Measurements from ENCODE around the gene FSTL4. TPM values are rescaled to one million over a fixed set of nuclear protein-coding genes. Genes with fewer than 3 reads are reported as not detected.

FSTL4 gene
- total RNA-seq, 1 experiment from 2014 or later, result 0.12 TPM

DNA sequence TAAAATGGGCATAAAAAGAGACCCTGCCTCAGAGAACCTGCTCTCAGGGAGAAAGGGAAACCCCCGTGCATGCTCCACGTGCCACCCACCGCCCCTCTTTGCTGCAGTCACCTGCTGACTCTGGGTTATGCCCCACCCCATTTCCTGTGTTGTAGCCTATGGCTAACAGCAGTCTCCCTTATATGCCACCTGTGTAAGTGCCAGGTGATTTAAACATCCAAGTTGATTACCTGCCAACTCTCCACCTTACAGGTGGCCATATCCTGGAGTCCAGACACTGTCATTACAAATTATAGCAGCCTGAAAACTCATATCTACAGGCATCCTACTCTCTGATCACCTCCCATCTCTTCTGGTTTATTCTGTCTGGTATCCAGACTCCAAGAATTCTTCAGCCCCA, 318.0 kb downstream of the FSTL4 start:
- ChIA-PET POLR2A (no interaction called here), CTCF (interaction anchor here (10.3 kb wide), 1 partner anchor 182 kb away, joined by 141 read pairs; no protein-coding TSS in a partner anchor)
- H3K27me3 Mint-ChIP-seq (ENCODE audit: insufficient read depth, unreplicated experiment), result no peaks in the 10 kb centered on the region
- no peaks in the 10 kb centered on the region for H3K36me3 Mint-ChIP-seq (ENCODE audit: insufficient read depth, unreplicated experiment)
- TF ChIP-seq, protein P1, sequence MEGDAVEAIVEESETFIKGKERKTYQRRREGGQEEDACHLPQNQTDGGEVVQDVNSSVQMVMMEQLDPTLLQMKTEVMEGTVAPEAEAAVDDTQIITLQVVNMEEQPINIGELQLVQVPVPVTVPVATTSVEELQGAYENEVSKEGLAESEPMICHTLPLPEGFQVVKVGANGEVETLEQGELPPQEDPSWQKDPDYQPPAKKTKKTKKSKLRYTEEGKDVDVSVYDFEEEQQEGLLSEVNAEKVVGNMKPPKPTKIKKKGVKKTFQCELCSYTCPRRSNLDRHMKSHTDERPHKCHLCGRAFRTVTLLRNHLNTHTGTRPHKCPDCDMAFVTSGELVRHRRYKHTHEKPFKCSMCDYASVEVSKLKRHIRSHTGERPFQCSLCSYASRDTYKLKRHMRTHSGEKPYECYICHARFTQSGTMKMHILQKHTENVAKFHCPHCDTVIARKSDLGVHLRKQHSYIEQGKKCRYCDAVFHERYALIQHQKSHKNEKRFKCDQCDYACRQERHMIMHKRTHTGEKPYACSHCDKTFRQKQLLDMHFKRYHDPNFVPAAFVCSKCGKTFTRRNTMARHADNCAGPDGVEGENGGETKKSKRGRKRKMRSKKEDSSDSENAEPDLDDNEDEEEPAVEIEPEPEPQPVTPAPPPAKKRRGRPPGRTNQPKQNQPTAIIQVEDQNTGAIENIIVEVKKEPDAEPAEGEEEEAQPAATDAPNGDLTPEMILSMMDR (IDR thresholded peaks at IDR 0.05; ENCODE audit: unreplicated experiment), result no peak
- DNase-seq (ENCODE audit: unreplicated experiment), result no peak
- no TSS peak for BruUV-seq (replicated peaks)
- peaks cover 28% of the 10 kb centered on the region for H3K4me1 Mint-ChIP-seq (ENCODE audit: insufficient read depth, unreplicated experiment)
- intact Hi-C loops (cut with micrococcal nuclease), result loop anchor here (10.0 kb wide), 1 partner anchor 170 kb away; no protein-coding TSS in a partner anchor
- H3K4me3 Mint-ChIP-seq (ENCODE audit: unreplicated experiment), result no peak overlapping the region
- H3K9me3 Mint-ChIP-seq (ENCODE audit: unreplicated experiment), result no peaks in the 10 kb centered on the region
- H3K27ac Mint-ChIP-seq (ENCODE audit: low read depth, unreplicated experiment), result no peak overlapping the region

DNA sequence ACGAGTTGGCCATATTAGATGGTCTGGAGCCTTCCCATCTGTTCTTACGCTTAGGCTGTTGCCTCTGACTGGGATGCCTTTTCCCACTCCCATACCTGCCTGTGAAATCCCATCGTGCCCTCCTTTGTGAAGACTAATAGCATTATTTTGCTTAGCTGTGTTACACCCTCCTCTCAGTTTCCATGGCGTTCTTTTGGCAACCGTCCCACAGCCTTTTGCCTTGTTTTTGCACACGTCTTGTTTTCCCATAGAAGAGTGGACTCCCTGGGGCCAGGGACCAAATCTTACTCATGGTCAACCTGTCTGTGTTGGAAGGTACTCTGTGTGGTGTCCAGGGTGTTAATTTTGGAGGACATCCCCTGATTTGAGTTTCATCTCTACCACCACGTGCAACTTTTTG, 318.4 kb downstream of the FSTL4 start:
- DNase-seq (ENCODE audit: unreplicated experiment), result peak; percentile 26
- TF ChIP-seq, protein P1 (IDR thresholded peaks at IDR 0.05; ENCODE audit: unreplicated experiment), result no peak
- Mint-ChIP-seq H3K27ac (ENCODE audit: low read depth, unreplicated experiment) (no peak overlapping the region), H3K36me3 (ENCODE audit: insufficient read depth, unreplicated experiment) (no peaks in the 10 kb centered on the region), H3K4me3 (ENCODE audit: unreplicated experiment) (no peak overlapping the region), H3K4me1 (ENCODE audit: insufficient read depth, unreplicated experiment) (peaks cover 32% of the 10 kb centered on the region), H3K9me3 (ENCODE audit: unreplicated experiment) (no peaks in the 10 kb centered on the region), H3K27me3 (ENCODE audit: insufficient read depth, unreplicated experiment) (no peaks in the 10 kb centered on the region)
- intact Hi-C loops (cut with micrococcal nuclease), result loop anchor here (10.0 kb wide), 1 partner anchor 171 kb away; no protein-coding TSS in a partner anchor
- CTCF ChIA-PET, result interaction anchor here (1.4 to 10.3 kb wide), 2 partner anchors 130 to 182 kb away, joined by 4 to 141 read pairs; no protein-coding TSS in a partner anchor
- no TSS peak for BruUV-seq (replicated peaks)
- POLR2A ChIA-PET, result no interaction called here

DNA sequence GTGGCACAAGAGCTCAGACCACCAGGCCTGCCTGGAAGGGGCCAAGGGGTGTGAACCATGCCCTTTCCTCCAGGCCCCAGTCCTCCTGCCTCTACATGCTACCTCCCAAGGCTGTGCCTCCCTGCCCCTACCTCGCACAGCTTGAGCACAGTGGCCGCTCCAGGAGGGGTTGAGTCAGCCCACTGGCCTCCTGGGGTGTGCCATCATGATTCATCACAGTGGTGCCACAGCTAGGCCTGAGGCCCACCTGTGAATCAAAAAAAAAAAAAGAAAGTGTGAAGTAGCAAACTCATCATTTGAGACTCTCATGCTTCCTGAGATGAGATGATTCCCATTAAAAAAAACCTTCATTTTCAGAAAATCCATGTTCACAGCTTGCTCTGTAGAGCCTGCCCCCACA, 320.0 kb downstream of the FSTL4 start:
- TF ChIP-seq, protein P1 (IDR thresholded peaks at IDR 0.05; ENCODE audit: unreplicated experiment), result no peak
- CTCF ChIA-PET, result interaction anchor here (0.6 to 10.3 kb wide), 9 partner anchors 12 to 1676 kb away, joined by 3 to 141 read pairs (median 3); no protein-coding TSS in a partner anchor
- H3K27me3 Mint-ChIP-seq (ENCODE audit: insufficient read depth, unreplicated experiment), result no peaks in the 10 kb centered on the region
- no peak overlapping the region for H3K4me3 Mint-ChIP-seq (ENCODE audit: unreplicated experiment)
- no TSS peak for BruUV-seq (replicated peaks)
- DNase-seq (ENCODE audit: unreplicated experiment), result peak; percentile 90
- no peak overlapping the region for H3K27ac Mint-ChIP-seq (ENCODE audit: low read depth, unreplicated experiment)
- H3K4me1 Mint-ChIP-seq (ENCODE audit: insufficient read depth, unreplicated experiment), result peaks cover 38% of the 10 kb centered on the region
- H3K9me3 Mint-ChIP-seq (ENCODE audit: unreplicated experiment), result no peaks in the 10 kb centered on the region
- intact Hi-C loops (cut with micrococcal nuclease), result loop anchor here (10.0 kb wide), 1 partner anchor 173 kb away; no protein-coding TSS in a partner anchor
- no peaks in the 10 kb centered on the region for H3K36me3 Mint-ChIP-seq (ENCODE audit: insufficient read depth, unreplicated experiment)
- POLR2A ChIA-PET, result interaction anchor here (0.6 to 1.4 kb wide), 6 partner anchors 8 to 510 kb away, joined by 3 to 8 read pairs (median 3); no protein-coding TSS in a partner anchor

DNA sequence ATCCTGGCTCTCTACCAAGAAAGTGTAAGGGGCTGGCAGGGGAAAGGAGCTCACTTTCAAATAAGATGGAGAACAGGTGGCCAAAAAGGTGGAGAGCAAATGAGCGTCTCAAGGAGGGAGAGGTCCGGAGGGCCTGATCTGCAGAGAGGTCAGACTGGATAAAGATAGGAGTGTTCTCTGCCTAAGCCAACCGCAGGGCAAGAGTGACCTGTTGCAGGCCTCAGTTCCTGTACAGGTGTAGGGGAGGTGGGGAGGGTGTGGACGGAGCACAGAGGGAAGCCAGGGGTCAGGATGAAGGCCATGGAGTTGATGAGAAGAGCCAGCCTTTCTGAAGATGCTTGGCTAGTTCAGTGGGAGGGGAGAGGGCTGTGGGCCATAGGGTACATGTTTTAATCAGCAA, 320.8 kb downstream of the FSTL4 start:
- Mint-ChIP-seq H3K36me3 (ENCODE audit: insufficient read depth, unreplicated experiment) (no peaks in the 10 kb centered on the region), H3K27me3 (ENCODE audit: insufficient read depth, unreplicated experiment) (no peaks in the 10 kb centered on the region), H3K27ac (ENCODE audit: low read depth, unreplicated experiment) (no peak overlapping the region), H3K4me1 (ENCODE audit: insufficient read depth, unreplicated experiment) (peaks cover 38% of the 10 kb centered on the region), H3K4me3 (ENCODE audit: unreplicated experiment) (no peak overlapping the region), H3K9me3 (ENCODE audit: unreplicated experiment) (no peaks in the 10 kb centered on the region)
- ChIA-PET CTCF (interaction anchor here (1.2 to 10.3 kb wide), 4 partner anchors 12 to 179 kb away, joined by 3 to 141 read pairs (median 8); no protein-coding TSS in a partner anchor), POLR2A (interaction anchor here (1.4 kb wide), 1 partner anchor 13 kb away, joined by 4 read pairs; no protein-coding TSS in a partner anchor)
- no peak for DNase-seq (ENCODE audit: unreplicated experiment)
- intact Hi-C loops (cut with micrococcal nuclease), result loop anchor here (10.0 kb wide), 1 partner anchor 173 kb away; no protein-coding TSS in a partner anchor
- TF ChIP-seq, protein P1 (IDR thresholded peaks at IDR 0.05; ENCODE audit: unreplicated experiment), result no peak
- BruUV-seq (replicated peaks), result no TSS peak
